HL-60 (cell line): ENCODE measurements around the gene HNRNPA3.

Experiments used
- DNase-seq, 2 experiments: peaks; one replicate each; pipeline ENCODE4 v3.0.0-alpha.2; 2010 to 2020; ENCODE audit warnings: low read depth in 1 of 2, low spot score in 1 of 2
- H3K27ac ChIP-seq: fragments of 250-450 bp; sonication (Bioruptor Pico); replicated peaks from 2 replicates; pipeline ENCODE4 v1.5.1; 2020; ENCODE audit warnings: mild to moderate bottlenecking, moderate library complexity
- H3K27me3 ChIP-seq: fragments of 250-450 bp; sonication (Bioruptor Pico); 2 replicates; pipeline ENCODE4 v1.5.1; 2021; ENCODE audit warnings: mild to moderate bottlenecking, moderate library complexity; ENCODE audit not compliant: insufficient read depth, poor library complexity, severe bottlenecking
- H3K4me3 ChIP-seq: replicated peaks from 2 replicates; pipeline ENCODE4 v1.5.1; 2011; ENCODE audit warnings: mild to moderate bottlenecking, control low read depth, low read length; ENCODE audit not compliant: insufficient read depth
- GABPA ChIP-seq: IDR thresholded peaks from 2 replicates; pipeline ENCODE4 v1.6.1; 2012; ENCODE audit warnings: low read depth
- POLR2AphosphoS5 ChIP-seq: IDR thresholded peaks from 2 replicates; pipeline ENCODE4 v1.6.1; 2012; ENCODE audit warnings: low read depth
- SPI1 ChIP-seq: IDR thresholded peaks from 2 replicates; pipeline ENCODE4 v1.6.1; 2012; ENCODE audit warnings: low read depth, mild to moderate bottlenecking, borderline replicate concordance
- TF ChIP-seq, protein P1 (sequence below): IDR thresholded peaks from one replicate; pipeline ENCODE4 v1.5.1; 2011; ENCODE audit warnings: low read length, control low read depth, inconsistent platforms; ENCODE audit not compliant: insufficient read depth
- TF ChIP-seq, protein P2 (sequence below): IDR thresholded peaks from 2 replicates; pipeline ENCODE4 v1.6.1; 2012; ENCODE audit warnings: low read depth; ENCODE audit not compliant: insufficient replicate concordance

HNRNPA3 gene

DNA sequence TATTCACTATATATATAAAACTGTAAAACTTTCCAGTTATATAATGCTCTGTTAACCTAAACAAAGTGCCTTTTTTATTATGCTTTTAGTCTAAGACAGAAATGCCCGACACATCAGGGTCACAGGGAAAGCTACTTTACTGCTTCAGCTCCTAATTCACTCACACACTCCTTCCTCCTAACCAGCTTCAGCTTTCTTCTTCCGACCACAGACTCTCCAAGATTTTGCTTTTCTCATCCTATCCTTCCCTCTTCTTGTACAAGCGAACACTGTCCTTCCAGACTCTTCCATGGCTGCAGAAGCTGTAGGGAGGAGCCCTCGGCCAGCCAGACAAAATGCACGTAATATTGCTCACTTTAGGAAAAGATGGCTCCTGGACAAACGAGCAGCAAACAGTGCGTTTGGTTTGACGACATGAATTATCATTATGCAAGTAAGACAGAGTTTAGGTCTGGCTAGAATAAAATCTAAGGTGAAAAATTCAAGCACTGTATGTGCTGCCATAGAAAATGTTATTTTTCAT, 47.5 kb upstream of the HNRNPA3 start:
- DNase-seq: peak in 1 of 2 experiments; percentile 23
- TF ChIP-seq SPI1: no peak
- peak overlapping the region; percentile 57 for H3K27ac ChIP-seq
- H3K4me3 ChIP-seq: peak overlapping the region; percentile 30
- H3K27me3 ChIP-seq: no peaks in the 10 kb centered on the region

DNA sequence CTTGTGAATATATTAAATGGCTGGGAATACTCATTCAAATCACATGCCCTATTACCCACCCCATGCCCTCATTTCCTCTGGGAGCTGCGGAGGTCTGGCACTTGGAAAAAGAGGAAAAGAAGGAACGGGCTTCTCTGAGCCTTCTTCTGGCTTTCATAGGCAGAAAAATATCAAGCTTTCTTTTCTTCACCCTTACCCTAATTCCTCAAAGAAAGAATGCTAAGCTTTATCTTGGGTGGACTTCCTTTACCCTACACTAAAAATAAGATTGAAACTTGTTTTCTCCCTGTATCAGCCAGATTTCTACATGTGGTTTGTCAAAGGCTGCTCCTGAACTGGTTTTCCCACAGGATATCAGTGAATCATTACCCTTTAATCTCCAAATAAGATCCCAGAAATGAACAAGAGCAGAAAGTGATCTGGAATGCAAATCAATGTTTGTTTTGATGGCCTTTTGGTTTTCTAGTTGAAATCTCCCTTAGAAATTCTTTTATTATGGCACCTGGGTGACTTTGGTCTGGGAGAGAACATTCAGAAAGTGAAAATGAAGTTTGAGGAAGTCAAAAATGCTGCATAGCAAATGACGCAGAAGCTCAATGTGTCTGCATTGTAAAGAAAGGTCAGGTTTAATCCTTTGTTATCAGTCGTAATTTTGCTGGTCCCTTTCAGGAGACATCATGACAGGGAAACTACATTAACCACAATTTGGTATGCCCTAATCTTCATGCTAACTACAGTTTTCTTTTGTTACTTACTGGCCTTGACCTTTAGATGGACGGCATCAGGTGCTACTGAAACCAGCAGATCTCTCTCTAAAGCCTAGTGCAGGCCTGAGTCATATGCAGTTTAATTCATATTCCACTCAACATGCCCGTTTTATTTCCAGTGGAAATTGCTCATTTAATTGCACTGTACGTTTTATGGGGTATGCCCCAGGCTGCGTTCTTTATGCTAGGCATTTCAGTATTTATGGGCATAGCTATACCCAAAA, 46.6 kb upstream of the HNRNPA3 start:
- no peak overlapping the region; the same call in 1 of the 2 replicates for H3K4me3 ChIP-seq
- H3K27me3 ChIP-seq: no peaks in the 10 kb centered on the region
- TF ChIP-seq GABPA (no peak), SPI1 (peak; percentile 85)
- H3K27ac ChIP-seq: peak overlapping the region; percentile 24
- DNase-seq: peak in 1 of 2 experiments; percentile 24

DNA sequence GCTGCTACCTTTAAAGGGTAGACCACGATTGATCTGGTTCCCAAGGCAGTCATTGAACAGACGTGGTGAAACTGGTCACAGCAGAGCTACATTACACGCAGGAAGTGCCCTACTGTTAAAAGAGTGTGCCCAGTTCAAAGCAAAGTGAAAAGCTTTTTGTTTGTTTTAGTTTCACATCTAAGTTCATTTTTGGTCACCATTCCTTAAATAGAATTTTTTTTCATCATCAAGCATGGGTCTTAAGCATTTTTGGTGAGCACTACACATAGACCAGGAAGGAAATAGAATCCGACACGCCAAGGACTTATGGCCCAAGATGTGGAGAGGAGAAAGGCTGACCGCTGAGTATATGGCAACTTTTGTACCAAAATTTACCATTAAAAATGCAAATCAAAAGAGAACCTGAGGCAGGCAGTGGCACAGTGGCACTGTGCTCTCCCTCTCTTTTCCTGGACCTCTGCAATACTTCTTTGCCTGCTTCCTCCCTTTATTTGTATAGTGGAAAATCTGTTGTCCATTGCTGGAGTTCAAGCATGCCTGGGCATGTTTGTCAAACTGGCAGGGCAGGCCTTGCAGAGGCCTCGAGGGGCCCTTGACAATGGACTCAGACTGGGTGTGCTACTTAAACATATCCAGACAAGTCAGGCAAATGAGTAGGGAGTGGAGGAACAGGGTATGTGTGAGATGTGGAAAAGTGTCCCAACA, 42.6 kb upstream of the HNRNPA3 start:
- Histone ChIP-seq H3K27me3 (no peaks in the 10 kb centered on the region), H3K27ac (no peak overlapping the region), H3K4me3 (no peak overlapping the region)
- TF ChIP-seq, protein P1, sequence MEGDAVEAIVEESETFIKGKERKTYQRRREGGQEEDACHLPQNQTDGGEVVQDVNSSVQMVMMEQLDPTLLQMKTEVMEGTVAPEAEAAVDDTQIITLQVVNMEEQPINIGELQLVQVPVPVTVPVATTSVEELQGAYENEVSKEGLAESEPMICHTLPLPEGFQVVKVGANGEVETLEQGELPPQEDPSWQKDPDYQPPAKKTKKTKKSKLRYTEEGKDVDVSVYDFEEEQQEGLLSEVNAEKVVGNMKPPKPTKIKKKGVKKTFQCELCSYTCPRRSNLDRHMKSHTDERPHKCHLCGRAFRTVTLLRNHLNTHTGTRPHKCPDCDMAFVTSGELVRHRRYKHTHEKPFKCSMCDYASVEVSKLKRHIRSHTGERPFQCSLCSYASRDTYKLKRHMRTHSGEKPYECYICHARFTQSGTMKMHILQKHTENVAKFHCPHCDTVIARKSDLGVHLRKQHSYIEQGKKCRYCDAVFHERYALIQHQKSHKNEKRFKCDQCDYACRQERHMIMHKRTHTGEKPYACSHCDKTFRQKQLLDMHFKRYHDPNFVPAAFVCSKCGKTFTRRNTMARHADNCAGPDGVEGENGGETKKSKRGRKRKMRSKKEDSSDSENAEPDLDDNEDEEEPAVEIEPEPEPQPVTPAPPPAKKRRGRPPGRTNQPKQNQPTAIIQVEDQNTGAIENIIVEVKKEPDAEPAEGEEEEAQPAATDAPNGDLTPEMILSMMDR: no peak
- no peak for TF ChIP-seq POLR2AphosphoS5
- TF ChIP-seq SPI1: no peak
- no peak for TF ChIP-seq GABPA
- TF ChIP-seq, protein P2, sequence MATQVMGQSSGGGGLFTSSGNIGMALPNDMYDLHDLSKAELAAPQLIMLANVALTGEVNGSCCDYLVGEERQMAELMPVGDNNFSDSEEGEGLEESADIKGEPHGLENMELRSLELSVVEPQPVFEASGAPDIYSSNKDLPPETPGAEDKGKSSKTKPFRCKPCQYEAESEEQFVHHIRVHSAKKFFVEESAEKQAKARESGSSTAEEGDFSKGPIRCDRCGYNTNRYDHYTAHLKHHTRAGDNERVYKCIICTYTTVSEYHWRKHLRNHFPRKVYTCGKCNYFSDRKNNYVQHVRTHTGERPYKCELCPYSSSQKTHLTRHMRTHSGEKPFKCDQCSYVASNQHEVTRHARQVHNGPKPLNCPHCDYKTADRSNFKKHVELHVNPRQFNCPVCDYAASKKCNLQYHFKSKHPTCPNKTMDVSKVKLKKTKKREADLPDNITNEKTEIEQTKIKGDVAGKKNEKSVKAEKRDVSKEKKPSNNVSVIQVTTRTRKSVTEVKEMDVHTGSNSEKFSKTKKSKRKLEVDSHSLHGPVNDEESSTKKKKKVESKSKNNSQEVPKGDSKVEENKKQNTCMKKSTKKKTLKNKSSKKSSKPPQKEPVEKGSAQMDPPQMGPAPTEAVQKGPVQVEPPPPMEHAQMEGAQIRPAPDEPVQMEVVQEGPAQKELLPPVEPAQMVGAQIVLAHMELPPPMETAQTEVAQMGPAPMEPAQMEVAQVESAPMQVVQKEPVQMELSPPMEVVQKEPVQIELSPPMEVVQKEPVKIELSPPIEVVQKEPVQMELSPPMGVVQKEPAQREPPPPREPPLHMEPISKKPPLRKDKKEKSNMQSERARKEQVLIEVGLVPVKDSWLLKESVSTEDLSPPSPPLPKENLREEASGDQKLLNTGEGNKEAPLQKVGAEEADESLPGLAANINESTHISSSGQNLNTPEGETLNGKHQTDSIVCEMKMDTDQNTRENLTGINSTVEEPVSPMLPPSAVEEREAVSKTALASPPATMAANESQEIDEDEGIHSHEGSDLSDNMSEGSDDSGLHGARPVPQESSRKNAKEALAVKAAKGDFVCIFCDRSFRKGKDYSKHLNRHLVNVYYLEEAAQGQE: no peak
- no peak for DNase-seq

DNA sequence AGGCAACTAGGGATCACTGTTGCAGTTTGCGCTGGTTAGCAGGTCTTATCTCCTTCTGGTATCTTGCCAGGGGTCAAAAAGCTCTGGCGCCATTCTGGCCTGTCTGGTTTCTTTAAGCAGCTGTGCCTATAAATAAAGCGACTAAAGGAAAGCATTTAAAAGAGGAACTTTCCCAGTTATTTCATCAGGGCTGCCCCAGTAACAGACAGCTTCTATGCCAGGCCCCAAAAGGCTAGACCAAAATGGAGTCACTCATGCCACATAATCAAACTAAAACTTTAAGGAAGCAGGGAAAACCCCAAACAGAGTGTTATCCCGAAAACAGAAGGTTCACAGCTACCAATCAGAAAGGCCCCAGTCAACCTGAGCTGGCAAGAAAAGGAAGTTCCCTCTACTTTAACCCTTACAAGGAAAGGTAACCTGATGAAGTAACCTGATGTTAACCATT, 41.2 kb upstream of the HNRNPA3 start:
- peak overlapping the region; percentile 14; the same call in 1 of the 2 replicates for H3K27ac ChIP-seq

DNA sequence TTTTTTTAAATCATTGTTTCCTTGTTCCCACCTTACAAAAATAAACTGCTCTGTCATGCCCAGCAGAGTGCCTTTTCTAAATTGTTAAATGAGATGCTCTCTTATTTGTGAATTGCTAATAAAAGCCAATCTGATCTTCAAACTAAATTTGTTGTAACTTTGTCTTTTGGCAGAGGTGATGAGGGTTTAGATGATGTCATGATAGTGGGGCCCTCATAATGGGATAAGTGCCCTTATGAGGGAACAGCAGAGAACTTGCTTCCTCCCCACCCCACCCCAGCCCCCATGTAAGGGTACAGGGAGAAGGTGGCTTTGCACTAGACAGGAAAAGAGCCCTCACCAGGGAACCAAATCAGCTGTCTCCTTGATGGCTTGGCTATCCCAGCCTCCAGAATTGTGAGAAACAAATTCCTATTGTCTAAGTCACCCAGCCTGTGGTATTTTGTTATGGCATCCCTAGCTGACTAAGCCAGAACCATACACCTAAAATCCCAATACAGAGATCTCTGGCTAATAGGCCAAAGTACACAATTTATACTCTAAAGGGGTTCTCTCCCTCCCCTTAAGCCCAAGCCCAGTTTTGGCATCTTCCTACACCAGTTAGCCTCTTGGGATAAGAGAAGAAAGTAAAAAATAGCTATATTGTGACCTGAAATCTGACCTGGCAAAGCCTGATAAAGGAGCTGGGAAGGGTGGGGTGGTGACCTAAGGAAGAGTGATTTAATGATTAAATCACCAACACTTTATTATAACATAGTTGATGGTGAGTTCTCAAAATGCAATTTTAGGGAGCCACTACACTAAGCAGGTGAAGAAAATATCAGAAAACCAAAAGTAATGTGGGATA, 40.3 kb upstream of the HNRNPA3 start:
- Histone ChIP-seq H3K27ac (no peak overlapping the region; the same call in 1 of the 2 replicates), H3K4me3 (no peak overlapping the region), H3K27me3 (no peaks in the 10 kb centered on the region)
- DNase-seq: no peak
- TF ChIP-seq, protein P2: no peak
- TF ChIP-seq POLR2AphosphoS5: no peak
- TF ChIP-seq, protein P1: no peak

More for the DNA sequence above, 41.2 kb upstream of the HNRNPA3 start:
- H3K27me3 ChIP-seq: no peaks in the 10 kb centered on the region
- TF ChIP-seq POLR2AphosphoS5: no peak
- no peak overlapping the region for H3K4me3 ChIP-seq
- peak; percentile 32 to 70 for DNase-seq
